T-cell (primary cell): Measurements from ENCODE around the gene ARHGAP8. TPM values are rescaled to one million over a fixed set of nuclear protein-coding genes. Genes with fewer than 3 reads are reported as not detected.

Experiments used
- ATAC-seq, 4 experiments: fragments of 200-7000 bp in 3 of 4; fragments of 150-1000 bp in 1 of 4; cut with Tn5 transposase; replicated peaks in 1 of 4; 1 replicate in 3 of 4; 2 replicates in 1 of 4; pipeline ENCODE4 v1.10.0; 2021; ENCODE audit warnings: moderate library complexity in 3 of 4, mild to moderate bottlenecking in 2 of 4, moderate number of reproducible peaks in 1 of 4
- CTCF ChIA-PET, 2 donors: fragments of 300-600 bp; sonication (Branson Sonifier 250); formaldehyde crosslinking; loops; one replicate each; lab custom pipeline; 2022; ENCODE audit warnings: antibody characterized with exemption in 2 of 2; lab: Charles Lee
- POLR2A ChIA-PET, 2 donors: fragments of 300-600 bp; sonication (Branson Sonifier 250); formaldehyde crosslinking; loops; one replicate each; lab custom pipeline; 2022; ENCODE audit warnings: antibody characterized with exemption in 2 of 2; lab: Charles Lee
- DNase-seq, 35 experiments: peaks; one replicate each; pipeline versions ENCODE4 v3.0.0 to v3.0.0-alpha.2; 2013 to 2023
- H3K27ac ChIP-seq: one replicate; pipeline ENCODE4 v1.5.1; 2013; ENCODE audit warnings: low read length
- H3K27me3 ChIP-seq, 2 experiments: replicated peaks in 1 of 2; 1 replicate in 1 of 2; 2 replicates in 1 of 2; pipeline versions ENCODE4 v1.6.1 to v1.7.0; 2013; ENCODE audit warnings: low read length in 1 of 2, mixed read lengths in 1 of 2; ENCODE audit not compliant: control insufficient read depth in 2 of 2, insufficient read depth in 2 of 2; ENCODE audit errors: extremely low read depth in 1 of 2
- H3K36me3 ChIP-seq, 2 donors: 1 replicate in 1 of 2; 2 replicates in 1 of 2; pipeline versions ENCODE4 v1.6.1 to v1.7.0; 2013; ENCODE audit warnings: low read length in 1 of 2; ENCODE audit not compliant: control insufficient read depth in 2 of 2, insufficient read depth in 1 of 2; ENCODE audit errors: extremely low read depth in 1 of 2
- H3K4me1 ChIP-seq, 2 experiments: 1 replicate in 1 of 2; 2 replicates in 1 of 2; pipeline versions ENCODE4 v1.6.1 to v1.7.0; 2013; ENCODE audit warnings: low read length in 2 of 2, mixed read lengths in 1 of 2; ENCODE audit not compliant: insufficient read depth in 2 of 2, control insufficient read depth in 1 of 2; ENCODE audit errors: extremely low read depth in 1 of 2
- H3K4me3 ChIP-seq, 2 donors: 1 replicate in 1 of 2; 2 replicates in 1 of 2; pipeline versions ENCODE4 v1.5.1 to v1.7.0; 2013; ENCODE audit warnings: mild to moderate bottlenecking in 2 of 2, low read length in 1 of 2, moderate library complexity in 1 of 2; ENCODE audit not compliant: control insufficient read depth in 1 of 2; ENCODE audit errors: extremely low read depth in 1 of 2
- H3K9me3 ChIP-seq: 2 replicates; pipeline ENCODE4 v1.7.0; 2013
- H3K27ac Mint-ChIP-seq, 2 donors: one replicate each; pipeline ENCODE4 v1.8.0; 2020 to 2021; ENCODE audit warnings: mild to moderate bottlenecking in 2 of 2, mixed read lengths in 2 of 2
- H3K27me3 Mint-ChIP-seq, 2 donors: one replicate each; pipeline ENCODE4 v1.8.0; 2021 to 2022; ENCODE audit warnings: mixed read lengths in 2 of 2
- H3K36me3 Mint-ChIP-seq: one replicate; pipeline ENCODE4 v1.8.0; 2021; ENCODE audit warnings: mixed read lengths
- H3K4me1 Mint-ChIP-seq, 3 donors: one replicate each; pipeline ENCODE4 v1.8.0; 2020 to 2022; ENCODE audit warnings: mixed read lengths in 3 of 3, mild to moderate bottlenecking in 1 of 3
- H3K4me3 Mint-ChIP-seq, 3 donors: one replicate each; pipeline ENCODE4 v1.8.0; 2020 to 2022; ENCODE audit warnings: mild to moderate bottlenecking in 3 of 3, mixed read lengths in 3 of 3, moderate library complexity in 3 of 3
- H3K9me3 Mint-ChIP-seq, 3 donors: one replicate each; pipeline ENCODE4 v1.8.0; 2020 to 2022; ENCODE audit warnings: mixed read lengths in 3 of 3
- WGBS: methylation state at CpG from one replicate; pipeline ENCODE4 v1.1.5; 2013; ENCODE audit warnings: missing lambda C conversion rate; ENCODE audit not compliant: insufficient coverage; 5-methylcytosine and 5-hydroxymethylcytosine counted together
- total RNA-seq, 35 experiments: library from RNA in 6 of 35; stranded (reverse) in 6 of 35; fragments of 120-200 nt in 1 of 35; gene quantifications; one replicate each; pipeline versions ENCODE4 v1.2.1 to v1.2.4 and lab custom pipeline; 2013 to 2026

ARHGAP8 gene
- total RNA-seq, 5 donors from 2014 or later (not counting 1 experiment from before 2014, with no cell fraction given), result 0.59 to 4.7 (median 2.0) TPM

GRCh38 chr22:44814266-44815098 lies 62.1 kb downstream of the ARHGAP8 start:
- WGBS, result 85% methylated on average over 21 of the region's 25 CpGs
- Mint-ChIP-seq H3K9me3 (no peaks in the 10 kb centered on the region), H3K4me1 (no peaks in the 10 kb centered on the region), H3K27ac (no peak overlapping the region), H3K4me3 (no peak overlapping the region), H3K27me3 (peaks cover 2 to 8% of the 10 kb centered on the region in 2 donors), H3K36me3 (no peaks in the 10 kb centered on the region)
- no peaks in the 10 kb centered on the region for H3K36me3 ChIP-seq
- POLR2A ChIA-PET, result no interaction called here
- H3K9me3 ChIP-seq, result no peaks in the 10 kb centered on the region
- CTCF ChIA-PET, result no interaction called here
- H3K27ac ChIP-seq, result no peak overlapping the region
- H3K4me1 ChIP-seq, result no peaks in the 10 kb centered on the region
- DNase-seq (no peak), ATAC-seq (no peak)
- H3K27me3 ChIP-seq, result peaks cover 0 to 15% of the 10 kb centered on the region in 2 experiments
- no peak overlapping the region for H3K4me3 ChIP-seq

DNA sequence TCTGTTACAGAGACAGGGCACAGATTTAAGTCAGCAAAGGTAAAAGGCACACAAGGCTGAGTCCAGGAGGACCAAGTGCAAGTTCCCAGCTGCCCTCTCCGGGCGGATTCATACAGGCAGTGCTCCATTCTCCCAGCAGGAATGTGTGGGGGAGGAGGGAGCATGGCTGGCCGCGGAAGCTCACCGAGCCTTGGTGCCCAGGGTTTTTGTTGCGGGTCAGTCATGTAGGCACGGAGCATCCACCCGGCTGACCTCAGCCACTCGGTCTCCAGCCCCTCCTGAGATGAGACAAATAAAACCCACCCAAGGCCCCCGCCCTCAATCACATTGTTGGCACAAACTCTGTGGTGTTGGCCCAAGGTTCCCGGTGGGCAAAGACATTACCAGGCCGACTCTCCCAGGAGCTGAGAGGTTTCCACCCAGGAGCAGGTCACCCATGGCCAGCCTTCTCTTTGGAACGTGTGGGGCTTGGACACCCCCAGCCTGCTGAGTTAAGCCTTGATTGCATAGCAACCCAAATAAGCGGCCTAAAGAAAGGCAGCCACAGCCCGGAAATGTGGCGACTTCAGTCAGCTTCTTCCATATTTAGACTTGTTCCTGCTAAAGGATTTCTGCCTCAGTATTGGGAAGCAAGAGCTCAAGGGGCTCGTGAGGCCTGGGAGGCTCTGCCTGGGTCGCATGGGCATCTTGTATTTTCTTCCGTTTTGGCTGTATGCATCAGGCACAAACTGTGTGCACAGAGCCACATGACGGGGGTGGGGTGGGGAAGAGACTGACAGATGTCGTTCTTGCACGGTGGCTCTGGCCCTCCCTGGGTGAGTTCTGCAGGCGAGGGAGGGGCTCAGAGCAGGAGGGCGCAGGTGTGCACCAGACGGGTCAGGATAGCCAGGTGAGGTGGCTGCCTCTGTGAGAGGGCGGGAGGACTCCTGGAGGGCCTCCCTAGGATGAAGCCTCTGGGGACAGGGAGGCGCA lies 63.0 kb downstream of the ARHGAP8 start:
- Mint-ChIP-seq H3K27me3 (peaks cover 2 to 8% of the 10 kb centered on the region in 2 donors), H3K9me3 (no peaks in the 10 kb centered on the region), H3K4me3 (no peak overlapping the region), H3K4me1 (no peaks in the 10 kb centered on the region), H3K27ac (no peak overlapping the region), H3K36me3 (no peaks in the 10 kb centered on the region)
- Histone ChIP-seq H3K36me3 (no peaks in the 10 kb centered on the region), H3K27me3 (peaks cover 0 to 23% of the 10 kb centered on the region in 2 experiments), H3K4me1 (peaks cover 0 to 2% of the 10 kb centered on the region in 2 experiments), H3K4me3 (no peak overlapping the region), H3K27ac (no peak overlapping the region), H3K9me3 (no peaks in the 10 kb centered on the region)
- POLR2A ChIA-PET, result no interaction called here
- WGBS, result 84% methylated on average over 24 of the region's 27 CpGs
- no peak for ATAC-seq
- DNase-seq, result no peak
- CTCF ChIA-PET, result no interaction called here

DNA sequence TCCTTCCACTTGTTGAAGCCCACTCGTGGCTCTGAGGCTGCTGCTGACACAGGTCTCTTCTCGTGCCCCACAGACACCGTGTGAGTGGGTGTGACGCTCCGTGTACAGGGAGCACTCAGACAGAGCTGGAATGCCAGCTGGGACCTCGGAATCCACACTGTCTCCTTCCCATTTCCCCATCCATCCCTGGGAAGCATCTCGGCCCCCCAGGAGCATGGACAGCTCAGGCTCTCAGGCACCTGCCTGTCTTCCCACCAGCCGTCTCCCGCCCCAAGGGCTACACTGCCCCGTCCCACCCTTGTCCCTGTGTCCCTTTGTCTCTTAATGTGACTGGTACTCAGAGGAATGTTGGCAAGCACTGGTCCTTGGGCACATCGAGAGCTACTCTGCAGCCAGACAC lies 63.8 kb downstream of the ARHGAP8 start:
- Histone ChIP-seq H3K4me3 (no peak overlapping the region), H3K4me1 (peaks cover 0 to 6% of the 10 kb centered on the region in 2 experiments), H3K27me3 (peaks cover 0 to 27% of the 10 kb centered on the region in 2 experiments), H3K9me3 (no peaks in the 10 kb centered on the region), H3K36me3 (no peaks in the 10 kb centered on the region), H3K27ac (no peak overlapping the region)
- H3K36me3 Mint-ChIP-seq, result no peaks in the 10 kb centered on the region
- 77% methylated on average over 11 of the region's 11 CpGs for WGBS
- ATAC-seq (no peak), DNase-seq (no peak)
- ChIA-PET CTCF (no interaction called here), POLR2A (no interaction called here)
- H3K4me1 Mint-ChIP-seq, result peaks cover 0 to 2% (median 0%) of the 10 kb centered on the region in 3 donors
- no peak overlapping the region for H3K4me3 Mint-ChIP-seq
- H3K9me3 Mint-ChIP-seq, result no peaks in the 10 kb centered on the region
- no peak overlapping the region for H3K27ac Mint-ChIP-seq
- peaks cover 4 to 8% of the 10 kb centered on the region in 2 donors for H3K27me3 Mint-ChIP-seq

- peaks cover 9 to 11% of the 10 kb centered on the region in 2 donors for H3K27me3 Mint-ChIP-seq
- no peaks in the 10 kb centered on the region for H3K9me3 ChIP-seq
- no peak overlapping the region for H3K4me3 Mint-ChIP-seq
- no peak for DNase-seq
- WGBS, result 78% methylated on average over 1 of the region's 5 CpGs
- POLR2A ChIA-PET, result no interaction called here
- peaks cover 0 to 2% (median 0%) of the 10 kb centered on the region in 3 donors for H3K4me1 Mint-ChIP-seq
- H3K27ac ChIP-seq, result no peak overlapping the region
- ATAC-seq, result no peak
- H3K4me3 ChIP-seq, result no peak overlapping the region
- H3K36me3 ChIP-seq, result no peaks in the 10 kb centered on the region
- H3K36me3 Mint-ChIP-seq, result no peaks in the 10 kb centered on the region
- CTCF ChIA-PET, result no interaction called here
- H3K4me1 ChIP-seq, result peaks cover 0 to 6% of the 10 kb centered on the region in 2 experiments
- no peaks in the 10 kb centered on the region for H3K9me3 Mint-ChIP-seq
- no peak overlapping the region for H3K27ac Mint-ChIP-seq
- H3K27me3 ChIP-seq, result peaks cover 0 to 25% of the 10 kb centered on the region in 2 experiments
These were observed 66.4 kb downstream of the ARHGAP8 start for GRCh38 chr22:44818727-44819126.

DNA sequence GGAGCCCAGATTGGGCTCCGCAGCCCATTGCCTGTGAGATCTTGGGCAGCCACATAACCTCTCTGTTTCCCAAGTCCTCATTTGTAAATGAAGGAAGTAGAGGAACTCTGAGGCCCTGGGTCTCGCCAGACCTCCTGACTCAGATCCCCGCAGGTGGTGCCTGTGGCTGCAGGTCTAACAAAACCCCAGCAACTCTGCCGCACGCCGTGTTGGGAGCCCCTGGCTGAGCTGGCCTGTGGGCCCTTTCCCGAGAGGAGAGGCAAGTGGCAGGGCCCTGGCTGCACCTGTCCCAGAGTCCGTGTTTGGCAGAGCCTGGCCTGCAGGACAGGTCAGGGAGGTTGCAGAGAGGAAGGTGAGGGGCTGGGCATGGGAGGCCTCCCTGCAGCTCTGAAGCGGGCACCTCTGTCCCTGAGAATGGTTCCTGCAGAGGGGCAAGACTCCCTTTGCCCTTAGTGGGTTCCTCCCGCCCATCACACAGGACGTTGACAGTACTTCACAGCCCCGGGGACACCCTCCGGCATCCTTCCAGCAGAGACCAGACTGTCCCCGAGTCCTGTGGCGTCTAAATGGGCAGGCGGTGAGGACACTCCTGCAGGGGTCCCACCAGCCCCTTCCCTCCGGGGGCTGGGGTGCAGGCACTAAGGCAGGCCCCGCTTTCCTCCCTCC lies 67.7 kb downstream of the ARHGAP8 start:
- no peak overlapping the region for H3K27ac ChIP-seq
- ChIA-PET POLR2A (no interaction called here), CTCF (no interaction called here)
- H3K36me3 Mint-ChIP-seq, result no peaks in the 10 kb centered on the region
- H3K4me1 ChIP-seq, result peaks cover 0 to 6% of the 10 kb centered on the region in 2 experiments
- no peaks in the 10 kb centered on the region for H3K36me3 ChIP-seq
- H3K9me3 Mint-ChIP-seq, result no peaks in the 10 kb centered on the region
- DNase-seq, result no peak
- 78% methylated on average over 16 of the region's 18 CpGs for WGBS
- H3K9me3 ChIP-seq, result no peaks in the 10 kb centered on the region
- H3K4me3 ChIP-seq, result no peak overlapping the region
- H3K27ac Mint-ChIP-seq, result no peak overlapping the region
- no peak overlapping the region for H3K4me3 Mint-ChIP-seq
- ATAC-seq, result no peak
- peaks cover 0 to 2% (median 0%) of the 10 kb centered on the region in 3 donors for H3K4me1 Mint-ChIP-seq
- H3K27me3 Mint-ChIP-seq, result peaks cover 9 to 13% of the 10 kb centered on the region in 2 donors
- H3K27me3 ChIP-seq, result peaks cover 0 to 21% of the 10 kb centered on the region in 2 experiments
